Endothelial cell (in vitro differentiated cells): ENCODE data around the gene SESN3. TPM values are rescaled to one million over a fixed set of nuclear protein-coding genes. Genes with fewer than 3 reads are reported as not detected.

Experiments used
- DNase-seq: peaks from one replicate; pipeline ENCODE4 v3.0.0; 2021; ENCODE audit warnings: low spot score
- H3K27ac Mint-ChIP-seq: one replicate; pipeline ENCODE4 v1.8.0; 2021; ENCODE audit warnings: mixed read lengths, inconsistent platforms; ENCODE audit not compliant: unreplicated experiment
- H3K27me3 Mint-ChIP-seq: one replicate; pipeline ENCODE4 v1.8.0; 2021; ENCODE audit warnings: mild to moderate bottlenecking, moderate library complexity, mixed read lengths, inconsistent platforms; ENCODE audit not compliant: unreplicated experiment
- H3K36me3 Mint-ChIP-seq: one replicate; pipeline ENCODE4 v1.8.0; 2021; ENCODE audit warnings: mild to moderate bottlenecking, low read depth, mixed read lengths, inconsistent platforms; ENCODE audit not compliant: unreplicated experiment
- H3K4me1 Mint-ChIP-seq: one replicate; pipeline ENCODE4 v1.8.0; 2021; ENCODE audit warnings: mild to moderate bottlenecking, mixed read lengths, inconsistent platforms; ENCODE audit not compliant: unreplicated experiment
- H3K4me3 Mint-ChIP-seq: one replicate; pipeline ENCODE4 v1.8.0; 2021; ENCODE audit warnings: mild to moderate bottlenecking, mixed read lengths, inconsistent platforms; ENCODE audit not compliant: unreplicated experiment
- H3K9me3 Mint-ChIP-seq: one replicate; pipeline ENCODE4 v1.8.0; 2021; ENCODE audit warnings: mixed read lengths, inconsistent platforms; ENCODE audit not compliant: unreplicated experiment
- CTCF ChIP-seq: fragments of 200-600 bp; sonication (generic); IDR thresholded peaks from one replicate; pipeline ENCODE4 v1.5.0; 2021; ENCODE audit warnings: antibody characterized with exemption; ENCODE audit not compliant: unreplicated experiment
- total RNA-seq: library from RNA; stranded (reverse); fragmentation: NEBNext Ultra II Directional; extraction: Animal tissue kit (Norgen Biotek cat#: 25700); gene quantifications from one replicate; pipeline ENCODE4 v1.2.1, GENCODE V29; 2021; ENCODE audit not compliant: unreplicated experiment

SESN3 gene
- total RNA-seq, 1 donor from 2014 or later: 94.5 TPM

- no peak overlapping the region for H3K4me3 Mint-ChIP-seq
- no peaks in the 10 kb centered on the region for H3K27me3 Mint-ChIP-seq
- peaks cover 29% of the 10 kb centered on the region for H3K4me1 Mint-ChIP-seq
- no peak for DNase-seq
- H3K36me3 Mint-ChIP-seq: no peaks in the 10 kb centered on the region
- H3K27ac Mint-ChIP-seq: no peak overlapping the region
- no peak for TF ChIP-seq CTCF
- H3K9me3 Mint-ChIP-seq: no peaks in the 10 kb centered on the region
Measured at GRCh38 chr11:95243673-95244072, 12.7 kb upstream of the SESN3 start.

GRCh38 chr11:95242845-95243605, 12.0 kb upstream of the SESN3 start:
- H3K4me1 Mint-ChIP-seq: peaks cover 29% of the 10 kb centered on the region
- TF ChIP-seq CTCF: no peak
- H3K27me3 Mint-ChIP-seq: no peaks in the 10 kb centered on the region
- no peaks in the 10 kb centered on the region for H3K36me3 Mint-ChIP-seq
- DNase-seq: no peak
- H3K9me3 Mint-ChIP-seq: no peaks in the 10 kb centered on the region
- no peak overlapping the region for H3K4me3 Mint-ChIP-seq
- H3K27ac Mint-ChIP-seq: peak overlapping the region; percentile 91

GRCh38 chr11:95242091-95242844, 11.3 kb upstream of the SESN3 start:
- H3K9me3 Mint-ChIP-seq: no peaks in the 10 kb centered on the region
- no peak for DNase-seq
- TF ChIP-seq CTCF: no peak
- H3K4me1 Mint-ChIP-seq: peaks cover 29% of the 10 kb centered on the region
- no peaks in the 10 kb centered on the region for H3K27me3 Mint-ChIP-seq
- no peak overlapping the region for H3K4me3 Mint-ChIP-seq
- H3K36me3 Mint-ChIP-seq: no peaks in the 10 kb centered on the region
- H3K27ac Mint-ChIP-seq: peak overlapping the region; percentile 91

DNA sequence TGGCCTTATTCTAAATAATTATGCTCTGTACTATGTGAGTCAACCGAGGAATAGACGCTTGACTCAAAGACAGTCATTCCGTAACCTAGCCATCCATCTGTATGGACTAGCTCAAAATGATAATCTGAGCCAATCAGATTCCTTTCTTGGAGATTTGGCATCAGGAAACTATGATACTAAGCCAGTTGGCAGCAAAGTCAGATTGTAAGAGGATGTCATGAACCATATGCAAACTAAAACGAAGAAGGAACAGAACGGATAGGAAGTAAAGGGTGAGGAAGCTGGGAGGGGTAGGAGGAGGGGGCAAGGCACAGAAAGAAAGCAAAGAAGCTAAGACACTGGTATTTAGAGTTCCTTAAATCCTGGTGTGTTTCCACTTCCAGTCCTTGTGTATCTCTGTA, 10.7 kb upstream of the SESN3 start:
- no peaks in the 10 kb centered on the region for H3K27me3 Mint-ChIP-seq
- H3K4me1 Mint-ChIP-seq: peaks cover 29% of the 10 kb centered on the region
- DNase-seq: no peak
- H3K9me3 Mint-ChIP-seq: no peaks in the 10 kb centered on the region
- peak overlapping the region; percentile 91 for H3K27ac Mint-ChIP-seq
- TF ChIP-seq CTCF: no peak
- no peaks in the 10 kb centered on the region for H3K36me3 Mint-ChIP-seq
- no peak overlapping the region for H3K4me3 Mint-ChIP-seq
